OCI-LY7 (cell line): ENCODE data around the gene CPA2.

Experiments
- EZH2phosphoT487 ChIP-seq: fragments of 200-600 bp; sonication (generic); IDR thresholded peaks from 2 replicates; pipeline ENCODE4 v1.6.1; 2018; ENCODE audit warnings: low read depth, borderline replicate concordance, mild to moderate bottlenecking, mixed run types, antibody characterized with exemption, low read length, moderate library complexity, mixed read lengths
- TF ChIP-seq, protein P1 (sequence below): fragments of 200-600 bp; sonication (generic); conservative IDR thresholded peaks from 2 replicates; pipeline ENCODE4 v1.5.1; 2014; ENCODE audit warnings: mild to moderate bottlenecking, antibody characterized with exemption, low read length, moderate library complexity, mixed read lengths

DNA sequence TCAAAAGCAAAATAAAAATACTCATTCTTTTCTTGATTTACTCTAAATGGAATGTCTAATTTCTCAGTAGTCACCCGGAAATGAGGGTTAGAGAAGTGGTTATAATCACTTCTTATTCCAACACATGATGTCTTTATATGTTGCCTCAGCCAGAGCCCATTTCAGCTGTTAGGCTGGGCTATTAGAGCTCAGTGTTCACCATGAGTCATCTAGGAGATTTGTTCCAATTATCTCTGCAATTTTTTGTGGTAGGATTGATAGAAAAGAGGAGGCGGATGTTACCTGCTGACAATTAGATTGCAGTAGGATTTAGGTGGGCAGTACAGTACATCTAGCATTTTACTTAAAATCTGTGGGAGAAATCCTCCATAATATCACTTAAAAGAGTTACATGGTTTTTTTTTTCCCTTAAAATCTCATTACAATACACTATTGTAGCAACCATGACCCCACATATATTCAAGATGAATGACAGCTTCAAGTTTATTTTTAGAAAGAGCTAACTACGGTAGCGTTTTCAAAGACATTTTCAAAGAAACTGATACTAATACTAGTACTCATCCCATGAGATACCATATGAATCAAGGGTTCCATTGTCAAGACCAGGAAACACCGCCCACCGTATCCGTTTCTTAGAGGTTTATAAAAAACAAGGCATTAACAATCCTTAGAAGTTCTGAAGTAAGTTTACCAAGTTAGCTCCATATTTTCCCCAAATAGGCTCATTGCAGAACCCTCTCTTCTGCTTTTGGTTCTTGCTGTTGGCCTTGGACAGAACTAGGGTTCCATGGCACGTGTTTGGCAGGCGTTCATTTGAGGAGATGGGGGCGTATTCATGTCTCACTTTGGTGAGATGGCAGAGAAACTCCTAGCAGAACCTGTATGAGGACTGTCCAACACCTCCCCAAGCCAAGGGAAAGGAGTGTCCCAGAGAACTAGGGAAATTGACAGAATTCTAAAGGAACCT, 10.4 kb downstream of the CPA2 start:
- TF ChIP-seq, protein P1, sequence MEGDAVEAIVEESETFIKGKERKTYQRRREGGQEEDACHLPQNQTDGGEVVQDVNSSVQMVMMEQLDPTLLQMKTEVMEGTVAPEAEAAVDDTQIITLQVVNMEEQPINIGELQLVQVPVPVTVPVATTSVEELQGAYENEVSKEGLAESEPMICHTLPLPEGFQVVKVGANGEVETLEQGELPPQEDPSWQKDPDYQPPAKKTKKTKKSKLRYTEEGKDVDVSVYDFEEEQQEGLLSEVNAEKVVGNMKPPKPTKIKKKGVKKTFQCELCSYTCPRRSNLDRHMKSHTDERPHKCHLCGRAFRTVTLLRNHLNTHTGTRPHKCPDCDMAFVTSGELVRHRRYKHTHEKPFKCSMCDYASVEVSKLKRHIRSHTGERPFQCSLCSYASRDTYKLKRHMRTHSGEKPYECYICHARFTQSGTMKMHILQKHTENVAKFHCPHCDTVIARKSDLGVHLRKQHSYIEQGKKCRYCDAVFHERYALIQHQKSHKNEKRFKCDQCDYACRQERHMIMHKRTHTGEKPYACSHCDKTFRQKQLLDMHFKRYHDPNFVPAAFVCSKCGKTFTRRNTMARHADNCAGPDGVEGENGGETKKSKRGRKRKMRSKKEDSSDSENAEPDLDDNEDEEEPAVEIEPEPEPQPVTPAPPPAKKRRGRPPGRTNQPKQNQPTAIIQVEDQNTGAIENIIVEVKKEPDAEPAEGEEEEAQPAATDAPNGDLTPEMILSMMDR, result no peak
- TF ChIP-seq EZH2phosphoT487, result no peak
